Colon (tissue), 2 donors: ENCODE measurements around the gene PARP9.

Experiments used
- FAIRE-seq: peaks from 2 replicates; lab custom pipeline; 2012; peaks lifted over from hg19 to GRCh38; lab: Jason Lieb, UNC
- donor health status: control.
- donor health status: control.

The PARP9 gene

GRCh38 chr3:122484985-122485384 lies 79.1 kb downstream of the PARP9 start:
- no peak for FAIRE-seq

GRCh38 chr3:122481390-122481789 lies 82.7 kb downstream of the PARP9 start:
- no peak for FAIRE-seq
